DMS53 treated with DMSO at 0.1 percent for 48 hours (cell line): Measurements from ENCODE around the gene PDGFC.
"Not testable (repeated sequence)": the region's sequence is repeated elsewhere in the genome, so short reads cannot be mapped to it uniquely, and the experiment has no call there.

Experiments used
- DNase-seq: peaks from one replicate; lab custom pipeline; 2025; ENCODE audit not compliant: unreplicated experiment; lab: John Stamatoyannopoulos, UW

The PDGFC gene

GRCh38 chr4:156909010-156909409 lies 62.6 kb downstream of the PDGFC start:
- DNase-seq = no peak

- DNase-seq = no peak
Measured at GRCh38 chr4:156906325-156906724, 65.3 kb downstream of the PDGFC start.

- no peak for DNase-seq
Measured at GRCh38 chr4:156901871-156902270, 69.7 kb downstream of the PDGFC start.

GRCh38 chr4:156898373-156899117 lies 73.1 kb downstream of the PDGFC start:
- no peak for DNase-seq

- DNase-seq = no peak
Measured at GRCh38 chr4:156896527-156896926, 75.1 kb downstream of the PDGFC start.

- no peak for DNase-seq
Measured at GRCh38 chr4:156894234-156894633, 77.4 kb downstream of the PDGFC start.

GRCh38 chr4:156892805-156893204 lies 78.8 kb downstream of the PDGFC start:
- DNase-seq = no peak

- DNase-seq = no peak
Measured at GRCh38 chr4:156889616-156890594, 81.7 kb downstream of the PDGFC start.

- no peak for DNase-seq
Measured at GRCh38 chr4:156888762-156889161, 82.8 kb downstream of the PDGFC start.

- DNase-seq = no peak
Measured at GRCh38 chr4:156886481-156886880, 85.1 kb downstream of the PDGFC start.

- DNase-seq = no peak
Measured at GRCh38 chr4:156885374-156885773, 86.2 kb downstream of the PDGFC start.

GRCh38 chr4:156884183-156884582 lies 87.4 kb downstream of the PDGFC start:
- no peak for DNase-seq

- no peak for DNase-seq
Measured at GRCh38 chr4:156875704-156876103, 95.9 kb downstream of the PDGFC start.

- DNase-seq = no peak
Measured at GRCh38 chr4:156875055-156875454, 96.5 kb downstream of the PDGFC start.

- DNase-seq = no peak
Measured at GRCh38 chr4:156873799-156874198, 97.8 kb downstream of the PDGFC start.

- DNase-seq = no peak
Measured at GRCh38 chr4:156870861-156871260, 100.7 kb downstream of the PDGFC start.

GRCh38 chr4:156870131-156870530 lies 101.5 kb downstream of the PDGFC start:
- no peak for DNase-seq

- not testable (repeated sequence) for DNase-seq
Measured at GRCh38 chr4:156866088-156866487, 105.5 kb downstream of the PDGFC start.

- no peak for DNase-seq
Measured at GRCh38 chr4:156865451-156865850, 106.1 kb downstream of the PDGFC start.

GRCh38 chr4:156858071-156858470 lies 113.5 kb downstream of the PDGFC start:
- DNase-seq = no peak

GRCh38 chr4:156838761-156839160 lies 132.8 kb downstream of the PDGFC start:
- no peak for DNase-seq
